HG02759 (cell line): ENCODE data around the gene COG4.

Experiments used
- ATAC-seq: cut with Tn5 transposase; IDR thresholded peaks from one replicate; pipeline ENCODE4 v1.9.1; 2021; ENCODE audit warnings: mild to moderate bottlenecking, moderate library complexity; ENCODE audit not compliant: unreplicated experiment

COG4 gene

DNA sequence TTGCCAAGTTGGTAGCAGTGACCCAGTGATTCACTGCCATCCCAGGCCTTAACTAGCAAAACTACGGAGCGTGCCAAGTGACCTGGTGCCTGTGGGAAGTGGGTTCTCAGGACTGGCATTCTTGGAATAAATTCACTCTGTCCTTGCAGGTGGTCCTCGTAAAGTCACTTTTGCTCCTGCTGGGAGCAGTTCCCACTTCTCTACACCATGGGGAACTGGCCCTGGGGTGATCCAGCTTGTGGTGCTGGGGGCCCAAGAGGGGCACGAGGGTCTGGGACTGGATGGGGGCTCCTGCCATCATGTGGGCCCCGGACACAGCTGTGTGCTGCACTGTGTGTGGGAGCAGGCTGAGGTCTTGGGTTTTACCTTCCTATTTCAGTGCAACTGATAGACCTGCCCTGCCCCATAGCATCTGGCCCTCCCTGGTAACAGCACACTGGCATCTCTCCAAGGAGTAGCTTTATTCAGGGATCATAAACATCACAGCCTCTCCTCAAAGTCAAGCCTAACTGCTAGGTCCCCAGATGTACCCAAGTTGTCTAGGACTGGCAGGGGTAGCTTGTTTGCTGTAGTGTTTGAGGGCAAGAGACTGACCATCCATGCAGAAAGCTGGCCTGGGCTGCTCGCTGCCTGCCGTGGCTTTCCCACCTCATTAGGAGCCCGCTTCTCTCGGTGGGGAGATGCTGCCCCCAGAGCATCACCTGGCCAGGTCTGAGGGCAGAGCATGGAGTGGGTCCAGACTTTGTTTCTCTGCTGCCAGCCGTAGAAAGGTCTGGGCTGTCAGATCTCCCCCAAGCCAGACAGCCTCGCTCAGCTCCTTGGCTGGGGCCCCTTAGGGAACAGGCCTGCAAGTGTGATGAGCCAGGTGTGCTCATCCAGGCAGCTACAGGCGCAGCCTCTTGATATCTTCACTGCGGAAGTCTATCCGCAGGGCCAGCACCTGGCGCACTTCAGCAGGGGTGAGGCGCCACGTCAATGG, 42.9 kb downstream of the COG4 start:
- no peak for ATAC-seq

DNA sequence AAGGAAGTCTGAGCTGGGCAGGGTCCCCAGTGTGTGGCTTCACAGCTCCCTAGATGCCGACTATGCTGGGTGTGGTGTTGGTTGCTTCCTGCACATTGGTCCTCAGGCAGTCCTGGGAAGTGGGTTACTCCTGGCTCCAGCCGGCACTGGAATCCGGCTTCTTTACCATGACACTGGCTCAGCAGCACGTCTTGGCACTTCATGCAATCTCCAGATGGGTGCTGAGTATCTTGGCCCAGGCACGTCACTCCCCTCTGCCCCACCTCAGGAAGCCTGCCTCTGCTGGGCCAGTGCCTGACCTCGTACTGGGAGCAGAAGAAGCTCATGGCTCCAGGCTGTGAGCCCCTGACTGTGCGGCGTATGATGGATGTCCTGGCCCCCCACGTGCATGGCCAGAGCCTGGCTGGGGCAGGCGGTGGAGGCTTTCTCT, 44.4 kb downstream of the COG4 start:
- ATAC-seq, result no peak

DNA sequence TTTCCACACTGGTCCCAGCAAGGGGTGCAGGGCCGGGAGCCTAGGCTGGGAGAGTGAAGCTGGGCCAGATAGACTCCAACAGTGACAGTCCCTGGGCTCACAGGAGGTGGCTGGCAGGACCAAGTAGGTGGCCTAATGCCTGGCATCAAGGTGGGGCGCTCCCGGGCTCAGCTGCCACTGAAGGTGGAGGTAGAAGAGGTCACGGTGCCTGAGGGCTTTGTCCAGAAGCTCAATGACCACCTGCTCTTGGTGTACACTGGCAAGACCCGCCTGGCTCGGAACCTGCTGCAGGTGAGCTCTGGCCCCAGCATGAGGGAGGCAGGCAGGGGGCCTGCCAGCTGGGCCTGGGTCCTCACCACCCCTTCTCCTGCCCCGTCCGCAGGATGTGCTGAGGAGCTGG, 45.2 kb downstream of the COG4 start:
- ATAC-seq, result no peak

DNA sequence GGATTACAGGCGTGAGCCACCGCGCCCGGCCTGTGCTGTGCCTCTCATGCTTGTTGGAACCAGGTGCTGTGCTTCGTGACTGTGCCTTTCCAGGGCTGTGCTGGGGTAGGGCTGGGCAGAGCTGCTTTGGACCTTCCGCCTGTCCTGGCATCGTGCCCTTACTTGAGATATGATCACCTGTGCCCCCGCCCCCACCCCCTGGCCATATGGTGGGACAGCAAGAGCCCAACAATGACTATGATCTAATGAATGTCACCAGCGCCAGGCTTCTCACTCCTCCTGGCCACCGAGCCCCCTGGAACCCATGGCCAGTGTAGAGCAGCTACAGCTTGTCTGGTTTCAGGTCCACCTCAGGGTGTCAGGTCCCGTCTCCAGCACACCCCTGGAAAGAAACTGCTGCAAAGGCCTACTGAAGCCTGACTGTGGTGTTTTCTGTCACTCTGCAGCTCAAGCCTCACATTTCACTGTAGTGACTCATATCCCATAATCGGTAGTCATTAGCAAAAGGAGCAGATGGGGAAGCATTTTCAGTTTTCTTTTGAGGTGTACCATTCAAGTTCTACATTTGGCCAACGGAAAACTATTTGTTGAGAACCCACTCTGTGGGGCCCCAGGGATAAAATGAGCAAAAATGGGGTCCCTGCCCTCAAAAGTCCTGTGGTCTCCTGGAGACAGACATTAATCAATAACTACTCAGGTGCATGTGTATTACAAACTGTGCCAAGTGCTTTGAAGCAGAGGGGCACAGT, 46.9 kb downstream of the COG4 start:
- peak; percentile 88 for ATAC-seq

DNA sequence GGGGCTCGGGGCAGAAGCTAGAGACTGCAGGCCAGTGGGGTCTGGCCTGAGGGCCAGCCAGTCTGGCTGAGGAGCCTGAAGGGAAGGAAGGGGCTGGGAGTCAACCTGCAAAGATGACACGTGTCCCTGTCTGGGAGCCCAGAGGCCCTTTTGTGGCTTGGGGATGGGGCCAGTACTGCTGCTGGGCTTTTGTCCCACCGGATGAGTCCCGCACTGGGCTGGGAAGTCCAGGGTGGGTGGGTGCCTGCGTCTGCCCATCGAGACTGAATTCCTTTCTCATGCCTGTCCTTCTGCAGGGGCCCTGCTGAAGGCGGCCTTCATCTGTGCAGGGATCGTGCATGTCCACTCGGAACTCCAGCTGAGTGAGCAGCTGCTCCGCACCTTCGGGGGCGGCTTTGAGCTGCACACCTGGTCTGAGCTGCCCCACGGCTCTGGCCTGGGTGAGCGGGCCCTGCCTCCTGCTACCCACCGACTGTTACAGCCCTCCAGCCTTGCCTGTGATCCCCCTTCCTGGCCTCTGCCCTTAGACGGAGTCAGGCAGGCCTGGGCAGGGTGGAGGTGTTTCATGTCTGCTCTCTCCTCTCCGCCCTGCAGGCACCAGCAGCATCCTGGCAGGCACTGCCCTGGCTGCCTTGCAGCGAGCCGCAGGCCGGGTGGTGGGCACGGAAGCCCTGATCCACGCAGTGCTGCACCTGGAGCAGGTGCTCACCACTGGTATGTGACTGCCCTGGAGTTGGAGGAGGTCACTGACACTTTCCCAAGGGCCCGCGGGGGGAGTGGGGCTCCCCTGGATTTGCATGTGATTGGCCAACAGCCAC, 48.1 kb downstream of the COG4 start:
- ATAC-seq, result no peak

DNA sequence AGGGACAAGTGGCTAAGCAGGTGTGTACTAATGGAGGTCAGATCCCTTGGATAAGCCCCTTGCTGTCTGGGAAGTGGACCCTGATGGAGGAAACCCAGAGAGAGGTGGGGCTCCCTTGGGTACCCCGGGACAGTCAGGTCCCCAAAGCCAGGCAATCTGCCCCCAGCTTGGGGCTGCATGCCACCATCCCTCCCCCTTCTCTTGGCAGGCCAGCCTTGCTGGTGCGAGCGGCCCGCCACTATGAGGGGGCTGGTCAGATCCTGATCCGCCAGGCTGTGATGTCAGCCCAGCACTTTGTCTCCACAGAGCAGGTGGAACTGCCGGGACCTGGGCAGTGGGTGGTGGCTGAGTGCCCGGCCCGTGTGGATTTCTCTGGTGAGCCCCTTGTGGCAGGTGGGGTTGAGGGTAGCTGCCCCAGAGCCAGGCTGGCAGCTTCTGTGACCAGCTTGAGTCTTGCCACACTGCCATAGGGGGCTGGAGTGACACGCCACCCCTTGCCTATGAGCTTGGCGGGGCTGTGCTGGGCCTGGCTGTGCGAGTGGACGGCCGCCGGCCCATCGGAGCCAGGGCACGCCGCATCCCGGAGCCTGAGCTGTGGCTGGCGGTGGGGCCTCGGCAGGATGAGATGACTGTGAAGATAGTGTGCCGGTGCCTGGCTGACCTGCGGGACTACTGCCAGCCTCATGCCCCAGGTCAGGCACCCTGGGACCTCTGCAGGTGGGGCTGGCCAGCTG, 48.9 kb downstream of the COG4 start:
- ATAC-seq, result no peak

DNA sequence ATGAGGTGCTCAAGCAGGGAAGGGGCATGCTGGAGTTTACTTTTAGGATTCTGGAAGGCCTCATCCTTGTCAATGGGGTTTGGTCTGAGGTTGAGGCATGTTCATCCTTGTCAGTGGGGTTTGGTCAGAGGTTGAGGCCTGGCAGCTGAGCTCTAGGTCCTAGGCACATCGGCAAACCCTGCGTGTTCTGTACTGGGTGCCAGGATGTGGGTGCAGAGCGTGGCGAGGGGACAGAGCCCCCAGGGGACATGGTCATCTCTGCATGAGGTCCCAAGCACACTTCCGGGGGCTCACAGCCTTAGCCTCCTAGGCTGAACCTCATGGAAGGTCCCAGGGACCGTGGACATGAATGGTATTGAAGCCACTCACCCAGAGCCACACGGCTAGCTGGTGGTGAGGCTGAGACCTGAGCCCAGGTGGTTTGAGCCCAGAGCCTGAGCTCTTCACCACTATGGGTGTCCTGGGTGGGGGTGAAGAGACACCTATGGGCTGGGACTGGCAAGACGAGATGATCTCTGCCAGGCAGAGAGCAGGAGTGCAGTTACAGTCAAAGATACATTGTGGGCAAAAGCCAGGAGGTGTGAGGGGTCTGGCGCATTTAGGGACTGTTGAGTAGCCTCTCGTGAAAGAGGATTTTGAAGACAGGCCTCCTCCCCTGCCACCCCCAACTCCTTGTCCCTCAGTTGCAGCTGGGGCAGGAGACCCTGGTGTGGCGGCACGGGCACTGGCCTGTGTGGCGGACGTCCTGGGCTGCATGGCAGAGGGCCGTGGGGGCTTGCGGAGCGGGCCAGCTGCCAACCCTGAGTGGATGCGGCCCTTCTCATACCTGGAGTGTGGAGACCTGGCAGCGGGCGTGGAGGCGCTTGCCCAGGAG, 49.7 kb downstream of the COG4 start:
- ATAC-seq, result no peak

DNA sequence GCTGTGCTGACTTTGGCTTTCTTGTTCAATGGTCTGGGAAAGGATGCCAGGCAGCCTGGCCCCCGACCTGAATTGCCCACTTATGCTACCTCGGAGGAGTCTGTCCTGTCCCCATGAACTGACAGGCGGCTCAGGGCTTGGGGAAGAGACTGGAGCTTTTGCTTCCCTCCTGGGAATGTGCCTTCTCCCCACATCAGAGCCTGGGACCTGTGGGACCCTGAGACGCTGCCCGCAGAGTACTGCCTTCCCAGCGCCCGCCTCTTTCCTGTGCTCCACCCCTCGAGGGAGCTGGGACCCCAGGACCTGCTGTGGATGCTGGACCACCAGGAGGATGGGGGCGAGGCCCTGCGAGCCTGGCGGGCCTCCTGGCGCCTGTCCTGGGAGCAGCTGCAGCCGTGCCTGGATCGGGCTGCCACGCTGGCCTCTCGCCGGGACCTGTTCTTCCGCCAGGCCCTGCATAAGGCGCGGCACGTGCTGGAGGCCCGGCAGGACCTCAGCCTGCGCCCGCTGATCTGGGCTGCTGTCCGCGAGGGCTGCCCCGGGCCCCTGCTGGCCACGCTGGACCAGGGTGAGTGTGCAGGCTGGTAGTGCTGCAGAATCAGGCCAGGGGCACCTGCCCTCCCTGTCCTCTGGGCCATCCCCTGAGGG, 50.4 kb downstream of the COG4 start:
- ATAC-seq, result no peak

DNA sequence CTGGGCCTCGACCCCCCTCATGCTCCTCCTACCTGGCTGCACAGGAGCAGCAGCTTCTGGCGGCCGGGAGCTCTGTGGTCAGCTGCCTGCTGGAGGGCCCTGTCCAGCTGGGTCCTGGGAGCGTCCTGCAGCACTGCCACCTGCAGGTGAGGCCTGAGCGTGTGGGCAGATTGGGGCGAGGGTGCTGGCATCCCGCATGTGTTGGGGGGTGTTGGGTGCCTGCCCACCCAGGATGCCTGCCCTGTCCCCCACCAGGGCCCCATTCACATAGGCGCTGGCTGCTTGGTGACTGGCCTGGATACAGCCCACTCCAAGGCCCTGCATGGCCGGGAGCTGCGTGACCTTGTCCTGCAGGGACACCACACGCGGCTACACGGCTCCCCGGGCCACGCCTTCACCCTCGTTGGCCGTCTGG, 52.4 kb downstream of the COG4 start:
- no peak for ATAC-seq

DNA sequence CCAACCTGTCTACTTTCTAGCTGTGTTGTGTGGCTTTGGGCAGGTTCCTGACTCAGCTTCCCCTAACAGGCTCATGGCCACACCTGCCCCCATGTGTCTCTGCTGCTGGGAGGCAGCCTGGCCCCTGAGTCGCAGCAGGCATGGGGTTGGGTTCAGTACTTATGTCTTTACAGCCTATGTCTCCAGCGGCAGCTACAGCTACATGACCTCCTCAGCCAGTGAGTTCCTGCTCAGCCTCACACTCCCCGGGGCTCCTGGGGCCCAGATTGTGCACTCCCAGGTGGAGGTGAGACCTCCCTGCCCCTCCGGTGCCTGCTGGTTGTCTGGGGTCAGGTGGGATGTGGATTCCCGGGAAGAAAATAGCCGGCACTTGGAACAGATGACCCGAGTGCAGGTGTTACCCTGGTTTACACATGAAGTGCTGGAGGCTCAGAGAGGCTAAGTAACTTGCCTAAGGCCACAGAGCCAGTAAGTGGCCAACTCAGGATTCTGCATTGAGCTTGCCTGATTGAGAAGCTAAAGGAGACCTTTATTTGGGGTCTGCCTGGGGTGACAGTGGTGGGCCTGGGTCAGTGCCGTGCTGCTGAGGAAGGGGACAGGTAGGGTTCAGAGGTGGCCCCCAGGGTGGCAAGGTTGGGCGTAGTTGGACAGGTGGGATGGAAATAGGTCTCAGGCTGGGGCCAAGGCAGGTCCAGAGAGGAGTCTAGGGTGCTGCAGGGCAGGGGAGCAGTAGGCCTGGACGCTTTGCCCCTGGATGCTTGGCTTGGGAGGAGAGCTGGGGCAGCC, 53.0 kb downstream of the COG4 start:
- no peak for ATAC-seq

DNA sequence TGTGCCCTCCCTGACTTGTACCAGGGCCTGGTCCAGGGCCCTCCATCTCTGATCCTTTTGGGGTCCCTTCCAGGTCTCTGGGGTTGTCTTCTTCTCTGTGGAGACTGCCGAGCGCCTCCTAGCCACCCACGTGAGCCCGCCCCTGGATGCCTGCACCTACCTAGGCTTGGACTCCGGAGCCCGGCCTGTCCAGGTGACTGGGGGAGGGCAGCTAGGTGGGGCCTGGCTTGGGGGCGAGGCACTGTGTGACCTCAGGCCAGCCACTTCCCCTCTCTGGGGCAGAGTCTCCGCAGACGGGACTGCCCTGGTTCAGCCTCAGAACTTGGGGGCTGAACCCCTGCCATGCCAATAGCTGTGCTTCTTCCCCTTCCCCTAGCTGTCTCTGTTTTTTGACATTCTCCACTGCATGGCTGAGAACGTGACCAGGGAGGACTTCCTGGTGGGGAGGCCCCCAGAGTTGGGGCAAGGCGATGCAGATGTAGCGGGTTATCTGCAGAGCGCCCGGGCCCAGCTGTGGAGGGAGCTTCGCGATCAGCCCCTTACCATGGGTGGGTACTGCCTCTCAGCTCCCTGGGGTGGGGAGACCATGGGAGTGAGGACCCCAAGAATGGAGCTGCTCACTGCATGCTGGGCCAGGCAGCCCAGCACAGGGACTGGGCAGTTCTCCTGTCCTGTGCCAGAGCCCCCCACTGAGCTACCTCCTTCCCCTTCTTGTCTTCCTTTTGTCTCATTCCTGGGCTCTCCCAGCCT, 54.4 kb downstream of the COG4 start:
- ATAC-seq, result no peak

DNA sequence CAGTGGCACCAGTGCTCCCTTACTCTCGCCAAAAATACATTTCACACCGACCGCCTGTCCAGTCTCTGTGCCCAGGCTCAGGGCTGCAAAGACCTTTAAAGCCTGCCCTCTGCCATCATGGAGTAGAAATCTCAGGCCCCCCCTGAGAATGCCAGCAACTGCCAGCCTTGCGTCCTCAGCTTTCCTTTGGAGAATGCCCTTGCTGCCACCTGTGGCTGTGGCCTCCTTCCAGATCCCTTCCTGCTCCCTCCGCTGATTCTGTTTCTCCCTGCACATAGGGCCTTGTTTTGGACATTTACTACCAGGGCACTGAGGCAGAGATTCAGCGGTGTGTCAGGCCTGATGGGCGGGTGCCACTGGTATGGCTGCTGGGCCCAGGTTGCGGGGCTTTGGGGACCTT, 55.7 kb downstream of the COG4 start:
- ATAC-seq, result no peak

DNA sequence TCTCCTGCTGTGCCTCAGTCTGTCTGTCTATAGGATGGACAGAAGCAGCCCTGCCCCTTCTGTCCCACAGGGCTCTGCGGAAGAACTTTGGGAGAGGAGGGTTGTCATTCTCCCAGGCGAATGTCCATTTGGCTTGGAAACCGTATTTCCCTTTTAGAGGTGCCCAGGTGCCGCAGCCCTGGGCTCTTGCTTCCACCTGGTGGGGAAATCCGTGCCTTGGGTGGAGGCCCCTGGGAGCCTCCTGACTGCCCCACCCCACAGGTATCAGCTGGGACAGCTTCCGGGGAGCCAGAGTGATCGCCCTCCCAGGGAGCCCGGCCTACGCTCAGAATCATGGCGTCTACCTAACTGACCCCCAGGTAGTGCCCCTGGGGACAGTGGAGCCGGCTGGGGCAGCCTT, 56.2 kb downstream of the COG4 start:
- ATAC-seq, result no peak

DNA sequence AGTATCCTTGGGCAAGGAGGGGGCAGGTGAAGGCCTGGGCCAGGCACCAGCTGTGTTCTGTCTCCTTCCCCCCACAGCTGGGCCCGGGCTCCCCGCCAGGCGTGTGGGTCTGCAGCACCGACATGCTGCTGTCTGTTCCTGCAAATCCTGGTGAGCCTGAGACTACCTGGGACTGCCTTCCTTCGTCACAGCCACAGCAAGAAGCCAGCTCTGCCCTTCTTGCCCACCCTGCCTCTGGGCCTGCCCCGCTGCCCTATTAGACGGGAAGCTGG, 56.6 kb downstream of the COG4 start:
- no peak for ATAC-seq

DNA sequence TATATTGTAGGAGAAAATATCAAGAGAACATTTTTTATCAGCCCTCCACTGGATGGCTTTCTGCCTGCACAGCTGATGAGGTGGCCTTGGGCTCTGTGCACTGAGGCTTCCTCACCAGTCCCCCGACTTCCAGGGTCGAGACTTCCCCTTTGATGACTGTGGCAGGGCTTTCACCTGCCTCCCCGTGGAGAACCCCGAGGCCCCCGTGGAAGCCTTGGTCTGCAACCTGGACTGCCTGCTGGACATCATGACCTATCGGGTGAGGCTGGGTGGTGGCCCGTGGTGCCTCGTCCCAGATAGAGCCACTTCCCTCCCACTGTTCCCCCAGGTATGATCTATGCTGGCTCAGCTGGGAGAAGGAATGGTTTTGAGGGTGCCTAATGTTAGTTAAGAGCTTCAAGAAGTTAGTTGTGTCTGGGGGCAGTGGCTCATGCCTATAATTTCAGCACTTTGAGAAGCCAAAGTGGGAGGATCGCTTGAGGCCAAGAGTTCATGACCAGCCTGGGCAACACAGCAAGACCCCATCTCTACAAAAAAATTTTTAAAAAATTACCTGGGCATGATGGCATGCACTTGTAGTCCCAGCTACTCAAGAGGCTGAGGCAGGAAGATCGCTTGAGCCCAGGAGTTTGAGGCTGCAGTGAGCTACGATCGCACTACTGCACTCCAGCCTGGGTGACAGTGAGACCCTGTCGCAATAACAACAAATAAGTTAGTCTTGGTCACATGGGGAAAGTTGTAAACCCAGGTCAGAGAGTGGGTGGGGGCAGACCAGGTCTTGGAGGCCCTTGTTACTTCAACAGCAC, 57.2 kb downstream of the COG4 start:
- no peak for ATAC-seq

DNA sequence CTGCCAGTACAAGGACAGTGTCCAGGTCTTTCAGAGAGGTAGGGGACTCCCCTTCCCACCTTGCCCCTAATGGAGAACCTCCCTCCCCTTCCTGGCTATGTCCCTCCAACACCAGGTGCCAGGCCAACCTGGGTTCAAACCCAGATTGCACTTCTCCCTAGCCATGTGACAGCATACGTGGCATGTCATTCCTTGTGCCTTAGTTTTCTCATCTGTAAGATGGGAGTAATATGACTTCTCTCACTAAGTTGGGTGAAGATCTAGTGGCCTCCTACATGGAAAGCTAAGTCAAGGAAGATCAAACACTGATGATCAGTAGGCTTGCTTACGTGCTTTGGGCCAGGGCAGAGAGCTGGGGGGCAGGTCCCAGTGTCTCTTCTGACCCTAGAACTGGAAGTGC, 60.1 kb downstream of the COG4 start:
- ATAC-seq, result no peak

DNA sequence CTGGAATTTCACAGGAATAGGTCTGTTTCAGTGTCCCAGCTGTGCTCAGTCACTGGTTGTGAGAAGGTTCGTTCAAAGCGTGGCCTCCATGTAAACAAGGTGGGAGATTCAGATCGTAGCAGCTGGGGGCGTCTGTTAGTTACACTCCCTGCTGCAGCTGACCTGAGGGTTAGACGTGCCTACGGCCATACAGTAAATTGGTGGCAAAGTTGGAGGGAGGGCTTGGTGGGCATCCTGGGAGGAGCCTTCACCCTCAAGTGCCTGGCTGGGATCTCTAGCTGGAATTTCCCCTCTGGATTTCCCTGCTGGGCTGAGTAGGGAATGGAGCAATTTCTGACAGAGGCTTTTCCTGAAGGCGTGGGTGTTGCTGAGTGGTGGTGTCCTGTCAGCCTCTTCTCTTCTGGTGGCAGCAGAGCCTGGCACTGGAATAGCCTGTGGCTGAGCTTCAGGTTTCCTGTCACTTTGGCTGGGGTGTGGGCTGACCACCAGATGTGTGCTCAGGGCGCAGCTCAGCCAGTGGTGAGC, 62.6 kb downstream of the COG4 start:
- no peak for ATAC-seq
